VCaP (cell line): Measurements from ENCODE around the gene TH.

ENCODE experiments used
- H3K27ac ChIP-seq: fragments of 450-650 bp; 2 replicates; pipeline ENCODE4 v1.5.1; 2017
- CTCF ChIP-seq: fragments of 450-650 bp; conservative IDR thresholded peaks from 2 replicates; pipeline ENCODE4 v1.5.1; 2017; ENCODE audit warnings: mild to moderate bottlenecking, moderate library complexity

Gene TH

GRCh38 chr11:2202900-2203439, 31.4 kb upstream of the TH start:
- no peak for TF ChIP-seq CTCF
- peak overlapping the region; percentile 67 for H3K27ac ChIP-seq

GRCh38 chr11:2202071-2202899, 30.7 kb upstream of the TH start:
- no peak for TF ChIP-seq CTCF
- H3K27ac ChIP-seq, result peak overlapping the region; percentile 67

- no peak for TF ChIP-seq CTCF
- H3K27ac ChIP-seq, result peak overlapping the region; percentile 67; the same call in 1 of the 2 replicates
Measured at GRCh38 chr11:2201542-2201941, 29.9 kb upstream of the TH start.

- no peak overlapping the region for H3K27ac ChIP-seq
- TF ChIP-seq CTCF, result no peak
Measured at GRCh38 chr11:2200957-2201519, 29.4 kb upstream of the TH start.

- H3K27ac ChIP-seq, result no peak overlapping the region
- TF ChIP-seq CTCF, result no peak
Measured at GRCh38 chr11:2200536-2200935, 28.9 kb upstream of the TH start.

- TF ChIP-seq CTCF, result no peak
- H3K27ac ChIP-seq, result no peak overlapping the region
Measured at GRCh38 chr11:2199466-2200341, 28.1 kb upstream of the TH start.
